ENCODE results near the gene RFXAP.

The RFXAP gene

DNA sequence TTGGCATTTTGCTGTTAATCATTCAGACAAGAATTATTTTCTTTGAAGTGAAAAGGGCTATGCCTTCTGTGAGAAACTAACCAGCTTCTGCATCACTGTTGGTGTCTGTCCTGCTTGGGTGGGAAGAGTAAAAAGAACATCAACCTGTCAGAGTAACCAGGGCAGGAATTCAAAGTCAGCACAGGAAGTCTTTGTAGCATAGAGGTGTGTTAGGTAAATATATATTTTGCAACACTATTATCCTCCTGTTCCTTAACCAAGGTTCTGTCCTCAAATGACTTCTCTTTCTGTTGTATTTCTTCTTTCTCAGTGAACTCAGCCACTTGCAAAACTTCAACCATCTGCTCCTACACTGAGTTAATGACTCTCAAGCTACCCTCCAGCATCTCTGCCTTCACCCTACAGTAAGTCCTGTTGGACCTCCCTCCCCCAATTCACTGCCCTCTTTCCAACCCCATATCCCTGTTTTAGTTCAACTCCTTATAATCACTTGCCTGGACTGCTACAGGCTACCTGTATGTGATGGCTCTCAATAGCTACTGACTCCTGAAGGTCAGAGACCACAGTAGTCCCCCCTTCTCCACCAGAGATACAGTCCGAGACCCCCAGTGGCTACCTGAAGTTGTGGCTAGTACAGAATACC lies 51.1 kb downstream of the RFXAP start:
- DNase-seq = no peak

DNA sequence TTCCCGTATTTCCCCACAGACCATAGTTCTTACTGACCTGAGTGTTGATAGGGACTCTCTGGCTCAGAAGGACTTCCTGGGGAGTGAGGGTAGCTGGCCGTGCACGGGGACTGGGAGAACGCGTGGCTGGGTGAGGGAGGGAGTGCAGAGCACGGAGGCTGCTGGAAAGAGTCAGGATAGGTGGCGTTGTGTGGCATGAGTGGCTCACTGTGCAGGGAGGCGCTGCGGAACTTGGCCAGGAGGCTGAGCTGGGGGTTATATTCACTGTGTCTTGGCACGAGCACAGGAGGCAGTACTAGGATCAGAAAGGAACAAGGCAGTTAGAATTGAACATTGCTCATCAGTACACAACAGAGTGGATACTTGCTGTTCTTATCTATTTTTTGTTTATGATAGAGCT lies 53.6 kb downstream of the RFXAP start:
- DNase-seq = no peak

DNA sequence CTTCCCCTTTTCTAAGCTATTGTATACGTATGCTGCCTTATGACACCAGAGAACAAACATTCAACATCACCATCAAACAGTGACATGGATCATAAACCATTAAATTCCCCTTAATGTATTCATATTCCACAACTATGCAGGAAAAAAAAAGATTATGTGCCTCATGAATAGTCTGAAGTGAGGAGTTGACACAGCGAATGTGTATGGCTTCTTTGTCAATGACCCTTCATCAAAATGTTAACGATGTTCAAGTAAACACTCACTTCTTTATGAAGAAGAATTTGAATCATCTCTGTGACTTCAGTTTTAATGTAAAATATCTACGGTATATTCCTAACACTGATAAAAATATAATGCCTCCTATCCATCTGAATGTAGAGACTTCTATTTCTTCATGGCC lies 56.4 kb downstream of the RFXAP start:
- no peak for DNase-seq

DNA sequence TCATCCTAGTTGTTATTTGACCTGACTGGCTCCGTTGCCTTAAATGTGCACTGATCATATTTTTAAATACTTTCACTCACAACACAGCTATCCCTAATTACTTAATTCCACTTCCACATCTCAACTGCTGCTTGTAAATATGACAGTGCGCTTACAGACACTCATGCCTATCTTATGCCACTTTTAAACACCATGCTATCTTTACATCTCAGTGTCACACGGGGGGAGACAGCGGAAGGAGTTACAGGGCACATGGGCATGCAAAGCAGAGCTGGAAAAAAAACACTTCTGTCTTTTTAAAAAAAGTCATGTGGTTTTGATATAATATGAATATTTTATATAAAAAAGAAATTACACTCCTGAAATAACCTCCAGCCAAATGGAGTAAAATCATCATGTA lies 56.9 kb downstream of the RFXAP start:
- DNase-seq = no peak

Measured in left hindlimb (tissue), 1 donor.